Naive B cell (primary cell): ENCODE measurements around the gene RNMT. TPM values are rescaled to one million over a fixed set of nuclear protein-coding genes. Genes with fewer than 3 reads are reported as not detected.
"Not testable (repeated sequence)": the region's sequence is repeated elsewhere in the genome, so short reads cannot be mapped to it uniquely, and the experiment has no call there.

Experiments used
- ATAC-seq, 2 donors: fragments of 150-1000 bp; cut with Tn5 transposase; 2 replicates each; pipeline ENCODE4 v1.10.0; 2021; ENCODE audit warnings: low read depth in 2 of 2, mild to moderate bottlenecking in 2 of 2, moderate library complexity in 2 of 2
- DNase-seq: peaks from one replicate; pipeline ENCODE4 v3.0.0; 2022
- H3K27ac Mint-ChIP-seq, 6 donors: one replicate each; pipeline ENCODE4 v1.8.0; 2020 to 2022; ENCODE audit warnings: mild to moderate bottlenecking in 6 of 6, mixed read lengths in 6 of 6, moderate library complexity in 5 of 6, inconsistent platforms in 2 of 6
- H3K27me3 Mint-ChIP-seq, 3 donors: one replicate each; pipeline ENCODE4 v1.8.0; 2021 to 2022; ENCODE audit warnings: mixed read lengths in 3 of 3, mild to moderate bottlenecking in 1 of 3
- H3K36me3 Mint-ChIP-seq, 2 donors: one replicate each; pipeline ENCODE4 v1.8.0; 2020 to 2022; ENCODE audit warnings: mixed read lengths in 2 of 2, inconsistent platforms in 1 of 2, mild to moderate bottlenecking in 1 of 2
- H3K4me1 Mint-ChIP-seq, 3 donors: one replicate each; pipeline ENCODE4 v1.8.0; 2020 to 2022; ENCODE audit warnings: mixed read lengths in 3 of 3, inconsistent platforms in 1 of 3, mild to moderate bottlenecking in 1 of 3, moderate library complexity in 1 of 3
- H3K4me3 Mint-ChIP-seq, 8 donors: one replicate each; pipeline ENCODE4 v1.8.0; 2020 to 2022; ENCODE audit warnings: mild to moderate bottlenecking in 8 of 8, mixed read lengths in 8 of 8, moderate library complexity in 8 of 8, inconsistent platforms in 2 of 8
- H3K9me3 Mint-ChIP-seq, 7 donors: one replicate each; pipeline ENCODE4 v1.8.0; 2020 to 2022; ENCODE audit warnings: mixed read lengths in 7 of 7, mild to moderate bottlenecking in 5 of 7, inconsistent platforms in 2 of 7, moderate library complexity in 1 of 7
- polyA plus RNA-seq, 6 donors: library from polyadenylated mRNA; unstranded; fragments of 300-500 nt; fragmentation: Illumina TruSeq; gene quantifications; one replicate each; pipeline ENCODE4 v1.2.3, GENCODE V29; 2021; ENCODE audit warnings: low read depth in 6 of 6

Gene RNMT
- 100 to 1,000 TPM in 4 of 6 donors, 10 to 100 TPM in 2; 53.0 to 118 (median 104) TPM for polyA plus RNA-seq

DNA sequence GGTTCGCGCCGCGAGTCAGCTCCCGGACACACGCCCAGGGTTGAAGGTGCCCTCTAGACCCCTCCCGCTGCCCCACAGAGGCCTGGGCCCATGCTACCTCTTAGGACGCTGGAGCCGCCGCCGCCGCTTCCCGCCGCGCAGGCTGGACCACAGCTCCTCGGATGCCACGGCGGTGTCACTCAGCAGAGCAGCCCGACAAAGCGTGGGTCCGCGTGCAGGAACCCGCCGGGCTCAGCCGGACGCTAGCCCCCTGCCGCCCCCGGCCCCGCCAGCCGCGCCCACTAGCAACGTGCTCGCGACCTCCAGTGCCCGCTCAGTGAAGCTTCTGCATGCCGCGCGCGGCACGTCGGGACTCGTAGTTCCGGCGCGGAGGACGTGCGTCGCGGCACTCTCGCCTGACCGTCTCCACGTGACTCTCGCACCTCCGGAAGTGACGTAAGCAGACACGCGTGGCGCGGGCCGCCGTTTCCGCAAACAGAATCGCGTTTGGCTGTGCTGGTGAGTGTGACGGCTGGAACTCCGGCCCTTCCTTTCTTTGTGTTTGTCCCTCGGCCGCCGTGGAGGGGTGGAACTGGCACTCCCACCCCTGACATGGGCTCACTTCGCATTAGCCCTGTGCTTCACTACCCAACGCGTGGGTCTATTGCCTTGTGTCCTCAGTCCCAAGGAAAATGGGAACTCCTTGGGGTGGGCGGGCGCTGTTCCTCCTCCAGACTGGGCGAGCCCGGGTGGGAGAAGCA is at the start of gene RNMT, which contains the start of gene FAM210A:
TSS of gene RNMT (plus strand) at position 442 of the 740 bp plus-strand sequence. CDS start 4,845 bp downstream, outside the sequence.
TSS of gene FAM210A (minus strand) at position 327 of the 740 bp plus-strand sequence. CDS start 44,481 bp downstream, outside the sequence.
- H3K36me3 Mint-ChIP-seq: peaks cover 0 to 2% of the 10 kb centered on the region in 2 donors
- H3K27me3 Mint-ChIP-seq: no peaks in the 10 kb centered on the region
- peak within 1 kb of the TSS; percentile 72 to 98 (median 96) for H3K4me3 Mint-ChIP-seq

GRCh38 chr18:13677350-13677749 is 49.1 kb upstream of the RNMT start:
- not testable (repeated sequence) for H3K4me3 Mint-ChIP-seq, H3K27ac Mint-ChIP-seq, H3K27me3 Mint-ChIP-seq, ATAC-seq, DNase-seq, H3K9me3 Mint-ChIP-seq, H3K36me3 Mint-ChIP-seq
- peaks cover 4 to 16% (median 6%) of the 10 kb centered on the region in 3 donors for H3K4me1 Mint-ChIP-seq

More for the DNA sequence above, at the start of gene RNMT, which contains the start of gene FAM210A:
- peak; percentile 93 for DNase-seq
- Mint-ChIP-seq H3K4me1 (peaks cover 30 to 56% (median 54%) of the 10 kb centered on the region in 3 donors), H3K27ac (peak within 1 kb of the TSS; percentile 86 to 100 (median 100)), H3K9me3 (no peaks in the 10 kb centered on the region)
- peak; percentile 93 to 94 for ATAC-seq

GRCh38 chr18:13680612-13681011 is 45.9 kb upstream of the RNMT start:
- no peak overlapping the region for H3K27ac Mint-ChIP-seq
- H3K4me3 Mint-ChIP-seq: no peak overlapping the region
- no peak for DNase-seq
- no peaks in the 10 kb centered on the region for H3K36me3 Mint-ChIP-seq
- H3K9me3 Mint-ChIP-seq: no peaks in the 10 kb centered on the region
- no peaks in the 10 kb centered on the region for H3K27me3 Mint-ChIP-seq
- no peak for ATAC-seq
- peaks cover 4 to 17% (median 16%) of the 10 kb centered on the region in 3 donors for H3K4me1 Mint-ChIP-seq

DNA sequence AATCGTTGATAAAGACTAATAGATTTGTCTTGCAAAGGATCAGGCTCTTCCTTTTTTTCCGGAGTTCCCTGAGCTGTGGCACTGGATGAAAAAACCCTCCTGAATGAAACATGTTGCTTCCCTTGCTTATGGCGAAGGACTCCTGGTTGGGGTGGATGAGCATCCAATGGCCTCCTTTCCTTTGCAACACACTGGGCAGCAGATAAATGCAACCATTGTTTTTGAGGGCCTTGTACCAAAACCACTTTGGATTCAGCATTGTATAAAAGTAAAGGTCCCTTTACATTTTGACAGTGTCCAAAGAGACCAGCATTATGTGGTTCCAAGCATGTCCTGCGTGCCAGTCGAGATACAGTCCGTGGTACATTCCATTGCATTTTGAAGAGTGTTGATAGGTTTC is 44.8 kb upstream of the RNMT start:
- no peaks in the 10 kb centered on the region for H3K9me3 Mint-ChIP-seq
- DNase-seq (no peak), ATAC-seq (no peak)
- no peaks in the 10 kb centered on the region for H3K36me3 Mint-ChIP-seq
- H3K27me3 Mint-ChIP-seq: no peaks in the 10 kb centered on the region
- peaks cover 6 to 26% (median 16%) of the 10 kb centered on the region in 3 donors for H3K4me1 Mint-ChIP-seq
- H3K27ac Mint-ChIP-seq: peak overlapping the region in 1 of 6 donors; percentile 41
- H3K4me3 Mint-ChIP-seq: no peak overlapping the region

DNA sequence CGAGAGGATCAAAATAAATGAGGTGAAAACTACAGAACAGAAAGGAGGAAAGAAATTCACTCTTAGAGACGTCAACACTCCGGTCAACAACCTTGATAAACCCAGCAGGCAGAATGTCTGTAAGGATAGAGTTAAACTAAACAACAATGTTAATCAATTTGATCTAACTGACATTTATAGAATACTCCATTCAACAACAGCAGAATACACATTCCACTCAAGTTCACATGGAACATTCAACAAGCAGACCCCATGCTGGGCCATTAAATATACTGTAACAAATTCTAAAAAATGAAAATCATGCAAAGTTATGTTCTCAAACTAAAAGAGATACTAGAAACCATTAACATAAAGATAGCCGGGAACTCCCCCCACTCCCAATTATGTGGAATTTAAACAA is 41.9 kb upstream of the RNMT start:
- no peaks in the 10 kb centered on the region for H3K9me3 Mint-ChIP-seq
- H3K27me3 Mint-ChIP-seq: no peaks in the 10 kb centered on the region
- H3K36me3 Mint-ChIP-seq: peaks cover 0 to 4% of the 10 kb centered on the region in 2 donors
- no peak for ATAC-seq
- no peak for DNase-seq
- H3K27ac Mint-ChIP-seq: peak overlapping the region in 2 of 6 donors; percentile 1 to 31
- H3K4me1 Mint-ChIP-seq: peaks cover 24 to 33% (median 30%) of the 10 kb centered on the region in 3 donors
- H3K4me3 Mint-ChIP-seq: no peak overlapping the region

GRCh38 chr18:13688191-13689136 is 38.0 kb upstream of the RNMT start:
- Mint-ChIP-seq H3K27ac (peak overlapping the region in 1 of 6 donors; percentile 51), H3K4me3 (no peak overlapping the region)

GRCh38 chr18:13690060-13690459 is 36.4 kb upstream of the RNMT start:
- H3K27me3 Mint-ChIP-seq, ATAC-seq, H3K36me3 Mint-ChIP-seq, DNase-seq, H3K27ac Mint-ChIP-seq: not testable (repeated sequence)
- Mint-ChIP-seq H3K9me3 (peaks cover 0 to 21% (median 6%) of the 10 kb centered on the region in 7 donors), H3K4me1 (peaks cover 44 to 70% (median 46%) of the 10 kb centered on the region in 3 donors), H3K4me3 (peak overlapping the region in 1 of 8 donors; percentile 20)

More at GRCh38 chr18:13688191-13689136, 38.0 kb upstream of the RNMT start:
- H3K4me1 Mint-ChIP-seq: peaks cover 32 to 62% (median 46%) of the 10 kb centered on the region in 3 donors
- ATAC-seq (no peak), DNase-seq (no peak)
- H3K9me3 Mint-ChIP-seq: peaks cover 0 to 15% (median 6%) of the 10 kb centered on the region in 7 donors
- H3K27me3 Mint-ChIP-seq: no peaks in the 10 kb centered on the region
- peaks cover 0 to 4% of the 10 kb centered on the region in 2 donors for H3K36me3 Mint-ChIP-seq

GRCh38 chr18:13695337-13695736 is 31.1 kb upstream of the RNMT start:
- not testable (repeated sequence) for ATAC-seq, H3K36me3 Mint-ChIP-seq, DNase-seq, H3K27ac Mint-ChIP-seq, H3K27me3 Mint-ChIP-seq, H3K4me3 Mint-ChIP-seq
- H3K4me1 Mint-ChIP-seq: peaks cover 38 to 63% (median 46%) of the 10 kb centered on the region in 3 donors
- peaks cover 0 to 28% (median 6%) of the 10 kb centered on the region in 7 donors for H3K9me3 Mint-ChIP-seq

DNA sequence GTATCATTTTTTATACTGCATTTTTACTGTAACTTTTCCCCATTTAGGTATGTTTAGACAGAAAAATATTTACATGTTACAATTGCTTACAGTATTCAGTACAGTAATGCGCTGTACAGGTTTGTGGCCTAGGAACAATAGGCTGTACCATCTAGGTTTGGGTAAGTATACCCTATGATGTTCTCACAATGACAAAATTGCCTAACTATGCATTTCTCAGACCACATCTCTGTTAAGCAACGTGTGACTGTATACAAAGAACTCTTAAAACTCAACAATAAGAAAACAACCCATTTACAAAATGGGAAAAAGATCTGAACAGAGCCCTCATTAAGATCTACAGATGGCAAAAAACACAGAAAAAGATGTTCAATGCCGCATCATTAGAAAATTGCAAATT is 29.5 kb upstream of the RNMT start:
- no peak for ATAC-seq
- Mint-ChIP-seq H3K36me3 (peaks cover 0 to 8% of the 10 kb centered on the region in 2 donors), H3K4me1 (peaks cover 34 to 61% (median 46%) of the 10 kb centered on the region in 3 donors), H3K27ac (peak overlapping the region in 2 of 6 donors; percentile 18 to 84), H3K4me3 (no peak overlapping the region), H3K9me3 (peaks cover 0 to 33% (median 14%) of the 10 kb centered on the region in 7 donors), H3K27me3 (no peaks in the 10 kb centered on the region)
- DNase-seq: no peak

DNA sequence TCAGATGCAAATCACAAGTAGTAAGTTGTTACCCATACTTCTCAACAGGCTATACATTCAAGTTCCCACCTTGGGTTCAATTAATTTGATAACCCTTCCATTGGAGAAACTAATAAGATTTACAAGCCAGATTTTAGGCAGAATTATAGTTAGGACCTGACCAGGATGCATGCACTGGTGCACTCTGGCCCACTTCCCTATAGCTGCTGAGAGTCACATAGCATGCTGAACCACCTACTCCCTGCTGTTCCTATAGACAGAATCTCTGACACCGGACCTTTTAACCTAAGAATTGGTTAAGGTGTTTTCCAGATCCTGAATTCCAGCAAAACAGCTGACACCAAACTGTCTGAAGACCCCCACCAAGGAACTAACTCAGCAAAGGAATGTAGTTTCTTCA is 26.3 kb upstream of the RNMT start:
- Mint-ChIP-seq H3K36me3 (peaks cover 7 to 26% of the 10 kb centered on the region in 2 donors), H3K9me3 (peaks cover 0 to 39% (median 25%) of the 10 kb centered on the region in 7 donors), H3K4me3 (peak overlapping the region in 2 of 8 donors; percentile 8 to 26), H3K27ac (peak overlapping the region in 4 of 6 donors; percentile 12 to 73 (median 33)), H3K4me1 (peaks cover 18 to 38% (median 26%) of the 10 kb centered on the region in 3 donors), H3K27me3 (no peaks in the 10 kb centered on the region)
- peak; percentile 94 to 97 for ATAC-seq
- DNase-seq: peak; percentile 21

DNA sequence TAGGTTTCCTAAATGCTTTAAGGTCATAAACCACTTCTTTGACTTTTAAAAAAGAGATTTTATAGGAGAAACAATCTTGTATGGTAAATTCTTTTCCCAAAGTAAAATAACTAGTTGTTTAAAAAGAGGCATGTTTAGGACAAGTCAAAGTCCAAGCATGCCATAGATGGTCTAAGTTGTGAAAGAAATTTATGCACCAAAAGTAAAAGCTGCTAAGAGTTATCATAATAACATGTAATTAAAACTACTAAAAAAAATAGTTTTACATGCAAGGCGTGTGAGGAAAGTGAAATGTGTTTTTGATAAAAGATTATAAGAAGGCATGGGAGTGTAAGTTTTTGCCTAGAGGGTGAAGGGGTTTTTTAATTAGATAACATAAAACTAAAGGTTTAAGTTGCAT is 22.6 kb upstream of the RNMT start:
- Mint-ChIP-seq H3K4me1 (peaks cover 13 to 24% (median 17%) of the 10 kb centered on the region in 3 donors), H3K27me3 (no peaks in the 10 kb centered on the region), H3K4me3 (no peak overlapping the region), H3K36me3 (peaks cover 7 to 17% of the 10 kb centered on the region in 2 donors), H3K27ac (no peak overlapping the region), H3K9me3 (peaks cover 0 to 39% (median 22%) of the 10 kb centered on the region in 7 donors)
- ATAC-seq (no peak), DNase-seq (no peak)

GRCh38 chr18:13710414-13710831 is 16.1 kb upstream of the RNMT start:
- Mint-ChIP-seq H3K36me3 (no peaks in the 10 kb centered on the region), H3K4me1 (peaks cover 11 to 24% (median 19%) of the 10 kb centered on the region in 3 donors), H3K27me3 (no peaks in the 10 kb centered on the region), H3K9me3 (peaks cover 0 to 4% (median 0%) of the 10 kb centered on the region in 7 donors), H3K4me3 (no peak overlapping the region), H3K27ac (peak overlapping the region in 1 of 6 donors; percentile 34)
- no peak for DNase-seq
- no peak for ATAC-seq
